ENCODE data around the gene CYP2U1. TPM values are rescaled to one million over a fixed set of nuclear protein-coding genes. Genes with fewer than 3 reads are reported as not detected.
A peak's percentile ranks its signal among the peaks of the same experiment; 100 is the strongest.
"Not testable (repeated sequence)": the region's sequence is repeated elsewhere in the genome, so short reads cannot be mapped to it uniquely, and the experiment has no call there.

CYP2U1 gene
- total RNA-seq, 2 experiments from 2014 or later, result 5.6 to 11.8 TPM

DNA sequence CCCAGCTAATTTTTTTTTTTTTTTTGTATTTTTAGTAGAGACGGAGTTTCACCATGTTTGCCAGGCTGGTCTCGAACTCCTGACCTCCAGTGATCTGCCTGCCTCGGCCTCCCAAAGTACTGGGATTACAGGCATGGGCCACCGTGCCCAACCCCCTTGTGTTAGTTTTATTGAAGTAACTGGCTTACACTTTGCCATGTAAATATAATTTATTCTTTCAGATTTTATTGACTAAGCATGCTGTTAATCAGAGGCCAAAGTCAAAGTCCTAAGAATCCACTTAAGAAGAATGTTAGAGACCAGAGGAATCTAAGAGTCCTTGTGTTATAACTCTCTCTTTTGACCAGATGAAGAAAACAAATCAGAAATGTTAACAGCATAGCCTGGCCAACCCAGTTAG is 4.5 kb upstream of the CYP2U1 start:
- DNase-seq (ENCODE audit: low spot score); H3K27ac ChIP-seq (ENCODE audit: low read depth, low read length, poor library complexity, severe bottlenecking); BruUV-seq (replicated peaks); CTCF ChIA-PET (ENCODE audit: unreplicated experiment); POLR2A ChIA-PET; H3K79me2 ChIP-seq (ENCODE audit: insufficient read depth, low read depth, low read length); H3K9me3 ChIP-seq (ENCODE audit: low read length); H3K4me3 ChIP-seq (ENCODE audit: low read depth, low read length, poor library complexity, severe bottlenecking); H3K9me2 ChIP-seq (ENCODE audit: insufficient read depth, low read length); H3K4me2 ChIP-seq (ENCODE audit: low read length); H3K36me3 ChIP-seq (ENCODE audit: insufficient read depth, low read length); H4K20me1 ChIP-seq (ENCODE audit: insufficient read depth, low read length); H2AFZ ChIP-seq (ENCODE audit: low read length); intact Hi-C loops (cut with micrococcal nuclease; ENCODE audit: unreplicated experiment): not testable (repeated sequence)
- peaks cover 18% of the 10 kb centered on the region for H3K4me1 ChIP-seq (ENCODE audit: insufficient read depth, low read length, poor library complexity, severe bottlenecking)

DNA sequence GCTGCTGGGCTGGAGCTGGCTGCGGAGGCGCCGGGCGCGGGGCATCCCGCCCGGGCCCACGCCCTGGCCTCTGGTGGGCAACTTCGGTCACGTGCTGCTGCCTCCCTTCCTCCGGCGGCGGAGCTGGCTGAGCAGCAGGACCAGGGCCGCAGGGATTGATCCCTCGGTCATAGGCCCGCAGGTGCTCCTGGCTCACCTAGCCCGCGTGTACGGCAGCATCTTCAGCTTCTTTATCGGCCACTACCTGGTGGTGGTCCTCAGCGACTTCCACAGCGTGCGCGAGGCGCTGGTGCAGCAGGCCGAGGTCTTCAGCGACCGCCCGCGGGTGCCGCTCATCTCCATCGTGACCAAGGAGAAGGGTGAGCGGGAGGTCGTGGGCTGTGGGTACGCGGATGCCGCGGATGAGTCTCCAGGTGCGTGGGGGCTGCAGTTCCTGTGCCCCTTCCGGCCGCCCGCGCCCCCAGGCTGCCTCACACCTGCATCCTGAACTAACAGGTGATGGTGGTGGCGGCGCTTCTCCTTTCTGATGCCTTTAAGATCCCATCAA is 499 bp downstream of the CYP2U1 start:
- Histone ChIP-seq H3K9me2 (ENCODE audit: insufficient read depth, low read length) (no peaks in the 10 kb centered on the region), H3K36me3 (ENCODE audit: insufficient read depth, low read length) (no peaks in the 10 kb centered on the region; the same call in 1 of the 2 replicates), H2AFZ (ENCODE audit: low read length) (peak overlapping the region; percentile 66; the same call in 1 of the 2 replicates), H3K9me3 (ENCODE audit: low read length) (no peaks in the 10 kb centered on the region), H4K20me1 (ENCODE audit: insufficient read depth, low read length) (no peaks in the 10 kb centered on the region), H3K27ac (ENCODE audit: low read depth, low read length, poor library complexity, severe bottlenecking) (peak overlapping the region; percentile 41), H3K4me1 (ENCODE audit: insufficient read depth, low read length, poor library complexity, severe bottlenecking) (peaks cover 36% of the 10 kb centered on the region), H3K79me2 (ENCODE audit: insufficient read depth, low read depth, low read length) (no peaks in the 10 kb centered on the region), H3K4me2 (ENCODE audit: low read length) (peak overlapping the region; percentile 81), H3K4me3 (ENCODE audit: low read depth, low read length, poor library complexity, severe bottlenecking) (peak overlapping the region; percentile 75)
- intact Hi-C loops (cut with micrococcal nuclease; ENCODE audit: unreplicated experiment), result loop anchor here (1.0 to 10.0 kb wide), 5 partner anchors 57 to 1617 kb away; partner anchors contain the start of genes AIMP1, HADH, LEF1 and TBCK
- CTCF ChIA-PET (ENCODE audit: unreplicated experiment), result no interaction called here
- DNase-seq (ENCODE audit: low spot score), result peak; percentile 79
- POLR2A ChIA-PET, result interaction anchor here (2.5 kb wide), 1 partner anchor 60 kb away, joined by 8 read pairs; no protein-coding TSS in a partner anchor
- TF ChIP-seq EZH2phosphoT487 (IDR thresholded peaks at IDR 0.05; ENCODE audit: borderline replicate concordance, low read depth, low read length), result no peak
- TF ChIP-seq, protein P1, sequence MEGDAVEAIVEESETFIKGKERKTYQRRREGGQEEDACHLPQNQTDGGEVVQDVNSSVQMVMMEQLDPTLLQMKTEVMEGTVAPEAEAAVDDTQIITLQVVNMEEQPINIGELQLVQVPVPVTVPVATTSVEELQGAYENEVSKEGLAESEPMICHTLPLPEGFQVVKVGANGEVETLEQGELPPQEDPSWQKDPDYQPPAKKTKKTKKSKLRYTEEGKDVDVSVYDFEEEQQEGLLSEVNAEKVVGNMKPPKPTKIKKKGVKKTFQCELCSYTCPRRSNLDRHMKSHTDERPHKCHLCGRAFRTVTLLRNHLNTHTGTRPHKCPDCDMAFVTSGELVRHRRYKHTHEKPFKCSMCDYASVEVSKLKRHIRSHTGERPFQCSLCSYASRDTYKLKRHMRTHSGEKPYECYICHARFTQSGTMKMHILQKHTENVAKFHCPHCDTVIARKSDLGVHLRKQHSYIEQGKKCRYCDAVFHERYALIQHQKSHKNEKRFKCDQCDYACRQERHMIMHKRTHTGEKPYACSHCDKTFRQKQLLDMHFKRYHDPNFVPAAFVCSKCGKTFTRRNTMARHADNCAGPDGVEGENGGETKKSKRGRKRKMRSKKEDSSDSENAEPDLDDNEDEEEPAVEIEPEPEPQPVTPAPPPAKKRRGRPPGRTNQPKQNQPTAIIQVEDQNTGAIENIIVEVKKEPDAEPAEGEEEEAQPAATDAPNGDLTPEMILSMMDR (conservative IDR thresholded peaks at IDR 0.05; ENCODE audit: low read length), result no peak
- no TSS peak for BruUV-seq (replicated peaks)

DNA sequence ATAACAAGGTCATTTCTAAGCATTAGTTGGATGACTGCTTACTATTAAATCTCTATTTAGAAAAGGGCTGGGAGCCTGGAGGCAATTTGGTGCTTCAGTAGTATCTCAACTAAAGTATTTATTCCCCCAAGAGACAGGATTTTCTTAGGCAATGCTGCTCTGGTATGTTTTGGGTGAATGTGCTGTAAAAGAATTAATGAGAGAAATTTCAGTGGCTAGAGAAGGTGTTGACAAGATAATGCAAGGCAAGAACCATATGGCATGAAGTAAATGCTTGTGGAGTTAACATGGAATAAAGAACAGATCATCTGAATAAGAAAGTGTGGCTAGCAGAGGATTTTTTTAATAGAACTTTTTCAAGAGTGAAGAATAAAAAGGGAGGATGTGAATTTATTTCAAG is 3.9 kb downstream of the CYP2U1 start:
- Histone ChIP-seq H3K79me2 (ENCODE audit: insufficient read depth, low read depth, low read length) (no peaks in the 10 kb centered on the region), H3K4me1 (ENCODE audit: insufficient read depth, low read length, poor library complexity, severe bottlenecking) (peaks cover 28% of the 10 kb centered on the region), H4K20me1 (ENCODE audit: insufficient read depth, low read length) (no peaks in the 10 kb centered on the region), H3K27ac (ENCODE audit: low read depth, low read length, poor library complexity, severe bottlenecking) (no peak overlapping the region), H3K9me3 (ENCODE audit: low read length) (no peaks in the 10 kb centered on the region), H3K4me2 (ENCODE audit: low read length) (no peak overlapping the region), H3K4me3 (ENCODE audit: low read depth, low read length, poor library complexity, severe bottlenecking) (no peak overlapping the region), H3K9me2 (ENCODE audit: insufficient read depth, low read length) (no peaks in the 10 kb centered on the region), H2AFZ (ENCODE audit: low read length) (no peak overlapping the region), H3K36me3 (ENCODE audit: insufficient read depth, low read length) (no peaks in the 10 kb centered on the region; the same call in 1 of the 2 replicates)
- no TSS peak for BruUV-seq (replicated peaks)
- no peak for DNase-seq (ENCODE audit: low spot score)
- intact Hi-C loops (cut with micrococcal nuclease; ENCODE audit: unreplicated experiment), result loop anchor here (10.0 kb wide), 1 partner anchor 1620 kb away; the partner anchor contains the start of genes AIMP1 and TBCK
- POLR2A ChIA-PET, result no interaction called here
- TF ChIP-seq, protein P1 (conservative IDR thresholded peaks at IDR 0.05; ENCODE audit: low read length), result no peak
- no peak for TF ChIP-seq EZH2phosphoT487 (IDR thresholded peaks at IDR 0.05; ENCODE audit: borderline replicate concordance, low read depth, low read length)
- CTCF ChIA-PET (ENCODE audit: unreplicated experiment), result no interaction called here

All from OCI-LY7 (cell line).